H1 (cell line): ENCODE data around the gene TRIM32. TPM values are rescaled to one million over a fixed set of nuclear protein-coding genes. Genes with fewer than 3 reads are reported as not detected.

Source experiments
- CTCF ChIA-PET: fragments of 300-600 bp; sonication (Branson Sonifier 250); formaldehyde crosslinking; loops from one replicate; lab custom pipeline; 2021; ENCODE audit not compliant: partially characterized antibody; lab: Charles Lee
- POLR2A ChIA-PET: fragments of 300-600 bp; sonication (Branson Sonifier 250); formaldehyde crosslinking; loops from one replicate; lab custom pipeline; 2021; ENCODE audit warnings: inconsistent platforms; ENCODE audit not compliant: partially characterized antibody; lab: Charles Lee
- DNase-seq, 2 experiments: peaks; one replicate each; pipeline versions ENCODE4 v3.0.0 to v3.0.0-alpha.2; 2010 to 2022; ENCODE audit warnings: low spot score in 2 of 2, low read depth in 1 of 2, mixed read lengths in 1 of 2
- FAIRE-seq: peaks from 2 replicates; lab custom pipeline; 2011; peaks lifted over from hg19 to GRCh38; lab: Jason Lieb, UNC
- H2AFZ ChIP-seq: 2 replicates; pipeline ENCODE4 v1.8.1; 2012; ENCODE audit warnings: low read length, inconsistent platforms
- H2AK5ac ChIP-seq: 2 replicates; pipeline ENCODE4 v1.6.1; 2013; ENCODE audit warnings: low read depth, low read length
- H2BK120ac ChIP-seq: replicated peaks from 2 replicates; pipeline ENCODE3; 2013; ENCODE audit warnings: low read depth, low read length, inconsistent platforms
- H2BK12ac ChIP-seq: 2 replicates; pipeline ENCODE4 v1.6.1; 2013; ENCODE audit warnings: low read depth, low read length
- H2BK15ac ChIP-seq: 2 replicates; pipeline ENCODE4 v1.6.1; 2013; ENCODE audit warnings: low read length
- H2BK20ac ChIP-seq: 2 replicates; pipeline ENCODE4 v1.6.1; 2013; ENCODE audit warnings: low read length
- H2BK5ac ChIP-seq: 2 replicates; pipeline ENCODE4 v1.6.1; 2013; ENCODE audit warnings: low read depth, low read length
- H3K14ac ChIP-seq: 2 replicates; pipeline ENCODE4 v1.6.1; 2013; ENCODE audit warnings: inconsistent platforms; ENCODE audit not compliant: insufficient read length
- H3K18ac ChIP-seq: 2 replicates; pipeline ENCODE4 v1.6.1; 2013; ENCODE audit warnings: low read length; ENCODE audit errors: extremely low read depth
- H3K23ac ChIP-seq: 2 replicates; pipeline ENCODE4 v1.6.1; 2013; ENCODE audit warnings: inconsistent platforms; ENCODE audit not compliant: insufficient read length
- H3K23me2 ChIP-seq: 2 replicates; pipeline ENCODE4 v1.6.1; 2013; ENCODE audit warnings: low read depth, low read length
- H3K27ac ChIP-seq: 2 replicates; pipeline ENCODE4 v1.6.1; 2011; ENCODE audit warnings: low read depth, low read length, inconsistent platforms
- H3K27me3 ChIP-seq, 4 experiments: replicated peaks in 1 of 4; 1 replicate in 1 of 4; 2 replicates in 3 of 4; pipeline versions ENCODE4 v1.6.1 to v1.8.1; 2011 to 2013; ENCODE audit warnings: low read length in 3 of 4, mild to moderate bottlenecking in 3 of 4, inconsistent platforms in 2 of 4, mixed read lengths in 2 of 4, moderate library complexity in 1 of 4; ENCODE audit not compliant: control insufficient read depth in 3 of 4, insufficient read depth in 3 of 4; ENCODE audit errors: extremely low read depth in 1 of 4
- H3K36me3 ChIP-seq, 4 experiments: 2 replicates each; pipeline versions ENCODE4 v1.6.1 to v1.8.1; 2011 to 2013; ENCODE audit warnings: mild to moderate bottlenecking in 4 of 4, low read length in 3 of 4, moderate library complexity in 2 of 4, control low read depth in 1 of 4, inconsistent platforms in 1 of 4; ENCODE audit not compliant: insufficient read depth in 4 of 4, control insufficient read depth in 2 of 4
- H3K4ac ChIP-seq: replicated peaks from 2 replicates; pipeline ENCODE3; 2013; ENCODE audit warnings: low read length, low read depth, mixed read lengths, inconsistent platforms; ENCODE audit not compliant: insufficient read length
- H3K4me1 ChIP-seq, 4 experiments: replicated peaks in 1 of 4; 1 replicate in 1 of 4; 2 replicates in 3 of 4; pipeline versions ENCODE4 v1.6.1 to v1.8.1; 2011 to 2013; ENCODE audit warnings: low read length in 3 of 4, inconsistent platforms in 2 of 4, mixed read lengths in 1 of 4; ENCODE audit not compliant: insufficient read depth in 4 of 4, control insufficient read depth in 3 of 4
- H3K4me2 ChIP-seq, 2 experiments: 2 replicates each; pipeline versions ENCODE4 v1.6.1 to v1.8.1; 2011 to 2013; ENCODE audit warnings: low read depth in 2 of 2, low read length in 2 of 2, control low read depth in 1 of 2, inconsistent platforms in 1 of 2, mild to moderate bottlenecking in 1 of 2; ENCODE audit not compliant: insufficient read depth in 1 of 2
- H3K4me3 ChIP-seq, 4 experiments: fragments of 200-600, 300-600 bp in 1 of 4; sonication (generic), shearing (Covaris generic), sonication (Bioruptor Twin) in 1 of 4; 2 replicates each; pipeline versions ENCODE4 v1.5.1 to v1.8.1; 2011 to 2016; ENCODE audit warnings: low read length in 4 of 4, low read depth in 3 of 4, control low read depth in 2 of 4, inconsistent platforms in 2 of 4, mild to moderate bottlenecking in 2 of 4, mixed read lengths in 1 of 4, moderate library complexity in 1 of 4; ENCODE audit not compliant: insufficient read depth in 2 of 4; ENCODE audit errors: extremely low read depth in 1 of 4
- H3K56ac ChIP-seq: replicated peaks from 2 replicates; pipeline ENCODE3; 2013; ENCODE audit warnings: low read depth, mild to moderate bottlenecking, mixed read lengths, low read length, inconsistent platforms; ENCODE audit not compliant: insufficient read length
- H3K79me1 ChIP-seq: 2 replicates; pipeline ENCODE4 v1.6.1; 2013; ENCODE audit warnings: low read depth, low read length, control low read depth
- H3K79me2 ChIP-seq, 2 experiments: 2 replicates each; pipeline versions ENCODE4 v1.6.1 to v1.8.1; 2012 to 2013; ENCODE audit warnings: low read length in 2 of 2, mild to moderate bottlenecking in 2 of 2, inconsistent platforms in 1 of 2; ENCODE audit not compliant: insufficient read depth in 2 of 2, control insufficient read depth in 1 of 2
- H3K9ac ChIP-seq, 4 experiments: replicated peaks in 1 of 4; 1 replicate in 1 of 4; 2 replicates in 3 of 4; pipeline versions ENCODE4 v1.6.1 to v1.8.1; 2011 to 2013; ENCODE audit warnings: low read depth in 3 of 4, low read length in 3 of 4, control low read depth in 2 of 4, mild to moderate bottlenecking in 2 of 4, moderate library complexity in 2 of 4, inconsistent platforms in 1 of 4; ENCODE audit errors: extremely low read depth in 1 of 4
- H3K9me3 ChIP-seq, 2 experiments: 2 replicates each; pipeline versions ENCODE4 v1.6.1 to v1.8.1; 2012 to 2013; ENCODE audit warnings: mild to moderate bottlenecking in 2 of 2, moderate library complexity in 2 of 2, control low read depth in 1 of 2, inconsistent platforms in 1 of 2, low read depth in 1 of 2, low read length in 1 of 2, mixed read lengths in 1 of 2; ENCODE audit not compliant: insufficient read depth in 2 of 2
- H4K20me1 ChIP-seq, 2 experiments: replicated peaks in 1 of 2; 2 replicates each; pipeline versions ENCODE3 to v1.8.1; 2011 to 2013; ENCODE audit warnings: inconsistent platforms in 2 of 2, low read length in 2 of 2, mild to moderate bottlenecking in 1 of 2; ENCODE audit not compliant: insufficient read depth in 2 of 2, control insufficient read depth in 1 of 2
- H4K5ac ChIP-seq: 2 replicates; pipeline ENCODE4 v1.6.1; 2013; ENCODE audit warnings: low read length, low read depth, mixed read lengths, inconsistent platforms; ENCODE audit not compliant: insufficient read length
- H4K8ac ChIP-seq: 2 replicates; pipeline ENCODE4 v1.8.0; 2013; ENCODE audit warnings: mild to moderate bottlenecking, moderate library complexity, low read length, inconsistent platforms; ENCODE audit not compliant: insufficient read depth; ENCODE audit errors: extremely low read depth
- H4K91ac ChIP-seq: replicated peaks from 2 replicates; pipeline ENCODE3; 2013; ENCODE audit warnings: low read length, mixed read lengths, inconsistent platforms; ENCODE audit not compliant: insufficient read length
- E2F6 ChIP-seq: IDR thresholded peaks from 2 replicates; pipeline ENCODE4 v1.6.1; 2012; ENCODE audit warnings: inconsistent platforms
- HDAC6 ChIP-seq: IDR thresholded peaks from one replicate; pipeline ENCODE4 v1.7.1; 2012; ENCODE audit warnings: low read depth, mild to moderate bottlenecking, inconsistent platforms, low read length, moderate library complexity
- JUND ChIP-seq: IDR thresholded peaks from 2 replicates; pipeline ENCODE4 v1.6.1; 2011; ENCODE audit warnings: mild to moderate bottlenecking, improper control_type of control experiment, low read length
- MAFK ChIP-seq: IDR thresholded peaks from 2 replicates; pipeline ENCODE4 v1.6.1; 2012; ENCODE audit warnings: low read depth, mild to moderate bottlenecking, improper control_type of control experiment, low read length
- NRF1 ChIP-seq: IDR thresholded peaks from 2 replicates; pipeline ENCODE4 v1.6.1; 2011; ENCODE audit warnings: mild to moderate bottlenecking, low read depth, low read length, improper control_type of control experiment
- SAP30 ChIP-seq: fragments of 300-600 bp; sonication (generic); IDR thresholded peaks from 2 replicates; pipeline ENCODE4 v1.7.1; 2012; ENCODE audit warnings: low read length, moderate library complexity, mild to moderate bottlenecking, inconsistent platforms; ENCODE audit not compliant: insufficient read depth, insufficient replicate concordance
- WGBS, 2 experiments: shearing (Covaris generic) in 1 of 2; methylation state at CpG; one replicate each; pipeline versions ENCODE4 v1.1.6 to v1.1.7; 2013 to 2015; ENCODE audit warnings: low lambda C conversion rate in 2 of 2, mixed read lengths in 2 of 2, inconsistent platforms in 1 of 2, low coverage in 1 of 2, missing lambda C conversion rate in 1 of 2; ENCODE audit not compliant: insufficient replicate concordance in 2 of 2, insufficient coverage in 1 of 2, insufficient read length in 1 of 2; ENCODE audit errors: extremely low coverage in 1 of 2, missing lambda C conversion rate in 1 of 2; 5-methylcytosine and 5-hydroxymethylcytosine counted together
- polyA plus RNA-seq, 7 experiments: library from polyadenylated mRNA; depleted of rRNA in 3 of 7; stranded (reverse) in 5 of 7; unstranded in 2 of 7; fragments of >200 nt in 5 of 7; fragments of 200-250 nt in 2 of 7; gene quantifications; 1 replicate in 5 of 7; 2 replicates in 1 of 7; 4 replicates in 1 of 7; pipeline versions ENCODE4 v1.2.1 to v1.2.3, GENCODE V29; 2011 to 2013; ENCODE audit warnings: missing spikeins in 2 of 7, mixed read lengths in 2 of 7
- total RNA-seq: library from RNA; stranded (reverse); fragmentation: NEBNext Ultra II Directional; extraction: Animal tissue kit (Norgen Biotek cat#: 25700); gene quantifications from 2 replicates; pipeline ENCODE4 v1.2.1, GENCODE V29; 2021

Gene TRIM32
- total and polyA plus RNA-seq, 2 of the 8 experiments (the other 6 are each of a cell fraction or from before 2014, with no cell fraction given) = 10.5 to 17.3 TPM

DNA sequence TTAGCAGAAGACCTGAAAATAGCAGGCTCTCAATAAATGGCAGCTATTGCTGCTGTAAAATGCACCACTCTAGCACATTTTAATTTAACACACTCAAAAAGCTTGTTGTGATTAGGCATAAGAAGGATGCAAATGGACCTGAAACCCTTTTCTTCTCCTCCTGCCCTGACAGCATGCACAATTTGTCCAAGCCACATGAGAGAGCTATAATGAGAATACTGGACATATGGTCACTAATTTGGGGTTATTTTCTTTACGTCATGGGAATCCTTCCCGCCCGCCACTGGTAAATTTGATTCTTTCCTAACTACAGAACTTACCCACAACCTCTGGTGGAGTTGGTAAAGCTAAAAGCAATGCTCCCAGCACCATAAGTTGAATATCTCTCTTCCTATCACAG lies 62.1 kb downstream of the TRIM32 start:
- Histone ChIP-seq H4K91ac (no peak overlapping the region), H2BK12ac (no peak overlapping the region), H3K27ac (no peak overlapping the region), H3K27me3 (no peaks in the 10 kb centered on the region), H3K18ac (no peak overlapping the region), H4K8ac (no peak overlapping the region), H2BK15ac (no peak overlapping the region), H4K20me1 (no peaks in the 10 kb centered on the region), H3K36me3 (no peaks in the 10 kb centered on the region), H3K79me1 (no peaks in the 10 kb centered on the region), H3K14ac (no peak overlapping the region), H3K4me2 (no peak overlapping the region), H3K23me2 (no peaks in the 10 kb centered on the region), H2BK120ac (no peak overlapping the region), H2BK20ac (no peak overlapping the region), H3K9ac (no peak overlapping the region), H3K4me3 (no peak overlapping the region), H3K9me3 (no peaks in the 10 kb centered on the region), H4K5ac (no peak overlapping the region), H3K56ac (no peak overlapping the region), H3K79me2 (no peaks in the 10 kb centered on the region), H2BK5ac (no peak overlapping the region), H3K4ac (no peak overlapping the region), H2AFZ (no peak overlapping the region), H3K4me1 (no peaks in the 10 kb centered on the region), H3K23ac (no peak overlapping the region), H2AK5ac (no peak overlapping the region)
- 91% methylated on average over 3 of the region's 3 CpGs; no CpG with 5 or more reads in 1 of the 2 experiments for WGBS, 2 experiments
- POLR2A ChIA-PET = no interaction called here
- FAIRE-seq (no peak), DNase-seq (no peak)
- TF ChIP-seq NRF1 (no peak), SAP30 (no peak), E2F6 (no peak), JUND (no peak), HDAC6 (no peak), MAFK (no peak)
- CTCF ChIA-PET = interaction anchor here (0.8 to 2.0 kb wide), 4 partner anchors 9 to 111 kb away, joined by 3 to 6 read pairs (median 4); no protein-coding TSS in a partner anchor
